OCI-LY3 (cell line): ENCODE measurements around the gene NLRC3.

Experiments
- H2AFZ ChIP-seq: fragments of 200-600, 300-600 bp; shearing (Covaris generic); 2 replicates; pipeline ENCODE4 v1.6.0; 2014; ENCODE audit warnings: antibody characterized with exemption, low read depth, low read length
- H3K27ac ChIP-seq: fragments of 200-600, 300-600 bp; sonication (generic); 2 replicates; pipeline ENCODE4 v1.5.1; 2014; ENCODE audit warnings: mild to moderate bottlenecking, low read length, moderate library complexity, mixed read lengths
- H3K27me3 ChIP-seq: fragments of 200-600, 300-600 bp; sonication (generic); 2 replicates; pipeline ENCODE4 v1.6.1; 2014; ENCODE audit warnings: low read depth, low read length, mixed read lengths
- H3K36me3 ChIP-seq: fragments of 200-600, 300-600 bp; sonication (generic); replicated peaks from 2 replicates; pipeline ENCODE3; 2014; ENCODE audit warnings: low read depth, low read length, mixed read lengths
- H3K4me1 ChIP-seq: fragments of 300-600, 200-600 bp; sonication (generic); 2 replicates; pipeline ENCODE4 v1.6.1; 2014; ENCODE audit warnings: low read length, mixed read lengths
- H3K4me2 ChIP-seq: fragments of 200-600, 300-600 bp; sonication (generic); 2 replicates; pipeline ENCODE4 v1.6.1; 2014; ENCODE audit warnings: low read length, mixed read lengths
- H3K4me3 ChIP-seq: fragments of 300-600, 200-600 bp; sonication (generic); 2 replicates; pipeline ENCODE4 v1.5.1; 2014; ENCODE audit warnings: antibody characterized with exemption, mild to moderate bottlenecking, low read length, moderate library complexity
- H3K79me2 ChIP-seq: fragments of 300-600, 200-600 bp; shearing (Covaris generic); 2 replicates; pipeline ENCODE4 v1.6.1; 2014; ENCODE audit warnings: mild to moderate bottlenecking, low read length, mixed read lengths
- H3K9ac ChIP-seq: fragments of 300-600, 200-600 bp; shearing (Covaris generic); 2 replicates; pipeline ENCODE4 v1.6.0; 2014; ENCODE audit warnings: mild to moderate bottlenecking, low read length, moderate library complexity
- H3K9me3 ChIP-seq: fragments of 200-600, 300-600 bp; shearing (Covaris generic); 2 replicates; pipeline ENCODE4 v1.6.1; 2014; ENCODE audit warnings: low read length, mixed read lengths; ENCODE audit not compliant: insufficient read depth
- H4K20me1 ChIP-seq: fragments of 200-600, 300-600 bp; sonication (generic); 2 replicates; pipeline ENCODE4 v1.6.1; 2016; ENCODE audit warnings: low read length, mixed read lengths; ENCODE audit not compliant: insufficient read depth
- EZH2phosphoT487 ChIP-seq: fragments of 200-600 bp; shearing (Covaris generic); IDR thresholded peaks from 2 replicates; pipeline ENCODE4 v1.6.1; 2018; ENCODE audit warnings: antibody characterized with exemption, mixed run types, low read depth
- TF ChIP-seq, protein P1 (sequence below): fragments of 200-600, 300-600 bp; sonication (generic); IDR thresholded peaks from 2 replicates; pipeline ENCODE4 v1.5.1; 2014; ENCODE audit warnings: antibody characterized with exemption, low read length, low read depth

The NLRC3 gene

DNA sequence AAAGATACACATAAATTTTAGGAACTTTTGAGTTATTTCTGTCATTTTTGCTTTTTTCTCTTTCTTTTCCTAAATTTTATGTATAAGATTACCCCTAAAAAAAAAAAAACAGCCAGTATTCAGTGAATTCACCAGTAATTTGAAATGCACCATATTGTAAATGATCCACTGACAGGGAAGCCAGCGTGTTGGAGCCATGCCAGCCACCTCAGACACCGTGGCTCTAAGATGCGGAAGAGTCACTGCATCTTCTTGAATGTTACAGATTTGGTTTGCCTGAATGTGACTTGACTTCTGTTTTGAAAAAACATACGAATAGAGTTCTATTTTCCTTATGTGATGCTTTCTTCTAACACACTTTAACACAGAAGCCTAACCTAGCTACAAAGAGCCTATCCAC is 39.0 kb downstream of the NLRC3 start:
- no peaks in the 10 kb centered on the region for H3K9me3 ChIP-seq
- H3K27ac ChIP-seq: no peak overlapping the region
- no peak for TF ChIP-seq EZH2phosphoT487
- TF ChIP-seq, protein P1, sequence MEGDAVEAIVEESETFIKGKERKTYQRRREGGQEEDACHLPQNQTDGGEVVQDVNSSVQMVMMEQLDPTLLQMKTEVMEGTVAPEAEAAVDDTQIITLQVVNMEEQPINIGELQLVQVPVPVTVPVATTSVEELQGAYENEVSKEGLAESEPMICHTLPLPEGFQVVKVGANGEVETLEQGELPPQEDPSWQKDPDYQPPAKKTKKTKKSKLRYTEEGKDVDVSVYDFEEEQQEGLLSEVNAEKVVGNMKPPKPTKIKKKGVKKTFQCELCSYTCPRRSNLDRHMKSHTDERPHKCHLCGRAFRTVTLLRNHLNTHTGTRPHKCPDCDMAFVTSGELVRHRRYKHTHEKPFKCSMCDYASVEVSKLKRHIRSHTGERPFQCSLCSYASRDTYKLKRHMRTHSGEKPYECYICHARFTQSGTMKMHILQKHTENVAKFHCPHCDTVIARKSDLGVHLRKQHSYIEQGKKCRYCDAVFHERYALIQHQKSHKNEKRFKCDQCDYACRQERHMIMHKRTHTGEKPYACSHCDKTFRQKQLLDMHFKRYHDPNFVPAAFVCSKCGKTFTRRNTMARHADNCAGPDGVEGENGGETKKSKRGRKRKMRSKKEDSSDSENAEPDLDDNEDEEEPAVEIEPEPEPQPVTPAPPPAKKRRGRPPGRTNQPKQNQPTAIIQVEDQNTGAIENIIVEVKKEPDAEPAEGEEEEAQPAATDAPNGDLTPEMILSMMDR: no peak
- H3K4me3 ChIP-seq: no peak overlapping the region
- peaks cover 3% of the 10 kb centered on the region for H3K36me3 ChIP-seq
- H3K27me3 ChIP-seq: no peaks in the 10 kb centered on the region
- H3K4me1 ChIP-seq: no peaks in the 10 kb centered on the region
- H4K20me1 ChIP-seq: no peaks in the 10 kb centered on the region
- H2AFZ ChIP-seq: no peak overlapping the region
- H3K79me2 ChIP-seq: no peaks in the 10 kb centered on the region
- H3K4me2 ChIP-seq: no peak overlapping the region
- H3K9ac ChIP-seq: no peak overlapping the region

DNA sequence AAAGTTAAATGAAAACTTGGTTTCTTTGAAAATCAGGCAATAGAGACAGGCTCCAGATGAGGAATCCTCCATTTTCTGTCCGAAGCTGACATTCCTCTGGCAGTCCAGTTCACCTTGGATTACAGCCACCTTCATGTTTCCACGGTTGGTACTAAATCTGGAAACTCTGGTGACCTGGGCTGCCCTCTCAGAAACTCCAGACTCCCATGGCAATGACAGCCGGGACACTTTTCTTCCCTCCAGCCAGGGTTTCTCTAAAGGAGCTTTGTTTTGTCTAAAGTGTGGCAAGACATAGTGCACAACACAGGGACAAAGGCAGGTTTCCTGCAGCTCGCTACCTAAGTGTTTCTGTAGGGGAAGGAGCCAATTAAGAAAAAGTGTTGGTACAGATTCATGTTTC is 40.4 kb downstream of the NLRC3 start:
- no peaks in the 10 kb centered on the region for H4K20me1 ChIP-seq
- H3K79me2 ChIP-seq: no peaks in the 10 kb centered on the region
- H3K9ac ChIP-seq: no peak overlapping the region
- peaks cover 3% of the 10 kb centered on the region for H3K36me3 ChIP-seq
- no peaks in the 10 kb centered on the region for H3K27me3 ChIP-seq
- H3K27ac ChIP-seq: no peak overlapping the region
- TF ChIP-seq EZH2phosphoT487: no peak
- TF ChIP-seq, protein P1: no peak
- H3K9me3 ChIP-seq: no peaks in the 10 kb centered on the region
- no peak overlapping the region for H3K4me2 ChIP-seq
- H2AFZ ChIP-seq: no peak overlapping the region
- H3K4me1 ChIP-seq: no peaks in the 10 kb centered on the region
- no peak overlapping the region for H3K4me3 ChIP-seq

DNA sequence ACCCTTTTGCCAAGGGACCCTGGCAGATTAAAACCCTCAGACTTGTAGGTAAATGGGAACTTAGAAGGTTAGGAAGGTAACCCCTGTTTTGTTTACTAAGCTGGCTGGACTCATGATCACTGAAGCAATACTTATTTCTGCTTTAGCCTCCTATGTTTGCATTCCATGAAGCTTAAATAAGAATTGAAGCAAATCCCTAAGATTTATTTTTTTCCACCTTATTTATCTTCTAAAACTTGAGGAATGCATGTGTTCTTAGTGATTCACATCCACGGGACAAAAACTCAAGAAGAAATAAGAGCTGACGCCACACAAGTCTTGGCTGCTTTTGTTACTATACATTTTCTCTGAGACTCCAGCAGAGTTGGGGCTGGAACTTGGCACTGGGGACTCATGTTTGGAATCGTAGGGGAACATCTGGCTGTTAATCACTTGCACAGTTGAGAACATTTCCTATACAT is 40.9 kb downstream of the NLRC3 start:
- H3K4me1 ChIP-seq: no peaks in the 10 kb centered on the region
- no peak overlapping the region for H3K9ac ChIP-seq
- no peaks in the 10 kb centered on the region for H3K79me2 ChIP-seq
- no peaks in the 10 kb centered on the region for H3K9me3 ChIP-seq
- no peaks in the 10 kb centered on the region for H3K27me3 ChIP-seq
- TF ChIP-seq, protein P1: no peak
- no peak for TF ChIP-seq EZH2phosphoT487
- H3K27ac ChIP-seq: no peak overlapping the region
- H3K4me3 ChIP-seq: no peak overlapping the region
- H3K36me3 ChIP-seq: peaks cover 3% of the 10 kb centered on the region
- H2AFZ ChIP-seq: no peak overlapping the region
- no peaks in the 10 kb centered on the region for H4K20me1 ChIP-seq
- no peak overlapping the region for H3K4me2 ChIP-seq

DNA sequence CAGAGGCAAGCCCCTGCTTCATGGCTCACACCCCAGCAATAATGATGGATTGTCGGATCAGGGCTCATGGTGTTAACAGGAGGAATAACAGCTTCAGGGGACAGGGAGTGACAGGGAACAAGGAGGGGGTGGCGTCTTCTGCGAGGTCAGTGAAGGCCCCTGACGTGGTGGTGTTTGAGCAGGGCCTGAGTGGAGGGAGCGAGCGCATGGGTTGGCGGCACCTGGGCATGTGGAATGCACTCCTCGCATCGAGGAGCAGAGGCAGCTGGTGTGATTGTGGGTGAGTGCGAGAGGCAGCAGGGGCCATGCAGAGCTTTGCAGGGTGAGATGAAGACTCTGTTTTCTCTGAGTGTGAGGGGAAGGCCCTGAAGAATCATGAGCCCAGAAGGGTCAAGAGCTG is 43.1 kb downstream of the NLRC3 start:
- Histone ChIP-seq H3K27ac (no peak overlapping the region), H3K9me3 (no peaks in the 10 kb centered on the region), H3K4me1 (no peaks in the 10 kb centered on the region), H2AFZ (no peak overlapping the region), H3K27me3 (no peaks in the 10 kb centered on the region), H3K4me2 (no peak overlapping the region), H3K4me3 (no peak overlapping the region), H3K9ac (no peak overlapping the region), H4K20me1 (no peaks in the 10 kb centered on the region), H3K79me2 (no peaks in the 10 kb centered on the region), H3K36me3 (peaks cover 7% of the 10 kb centered on the region)
- TF ChIP-seq EZH2phosphoT487: no peak
- TF ChIP-seq, protein P1: no peak
